NOMO-1 treated with dmso at 0.1 percent for 144 hours (cell line): Measurements from ENCODE around the gene LGALS9.

Source experiments
- DNase-seq: peaks from one replicate; lab custom pipeline; 2025; ENCODE audit not compliant: unreplicated experiment; lab: John Stamatoyannopoulos, UW

LGALS9 gene

DNA sequence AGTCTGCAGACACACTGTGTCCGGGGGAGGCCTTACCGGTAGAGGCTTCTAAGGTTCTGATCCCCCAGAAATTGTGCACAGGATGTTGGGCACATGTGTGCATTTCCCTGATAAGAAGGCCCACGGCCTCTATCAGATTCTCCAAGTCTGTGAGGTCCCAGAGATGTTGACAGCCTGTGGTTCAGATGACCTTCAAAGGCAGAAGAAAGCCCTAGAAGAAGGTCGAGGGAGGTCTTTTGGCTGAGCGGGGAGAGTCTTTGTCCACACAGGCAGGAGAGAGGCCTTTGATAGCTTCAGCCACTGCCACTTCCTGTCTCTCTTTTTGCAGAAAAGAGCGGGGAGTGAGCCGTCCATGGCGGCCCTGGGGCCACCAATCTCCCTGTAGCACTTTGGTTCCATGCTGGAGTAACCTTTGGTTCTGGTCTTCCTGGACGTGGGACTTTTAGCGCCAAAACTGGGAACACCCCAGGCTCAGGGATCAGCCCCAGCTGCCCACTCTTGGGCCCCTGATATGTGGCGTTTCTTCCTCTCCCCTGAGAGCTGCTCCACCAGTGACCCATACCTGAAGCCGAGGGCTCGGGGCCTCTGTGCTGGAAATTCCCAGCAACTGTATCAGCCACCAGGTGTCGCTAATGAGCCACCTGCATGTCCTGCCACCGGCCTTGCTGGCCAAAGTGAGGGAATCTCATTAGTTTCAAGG is 28.1 kb upstream of the LGALS9 start:
- DNase-seq: no peak

DNA sequence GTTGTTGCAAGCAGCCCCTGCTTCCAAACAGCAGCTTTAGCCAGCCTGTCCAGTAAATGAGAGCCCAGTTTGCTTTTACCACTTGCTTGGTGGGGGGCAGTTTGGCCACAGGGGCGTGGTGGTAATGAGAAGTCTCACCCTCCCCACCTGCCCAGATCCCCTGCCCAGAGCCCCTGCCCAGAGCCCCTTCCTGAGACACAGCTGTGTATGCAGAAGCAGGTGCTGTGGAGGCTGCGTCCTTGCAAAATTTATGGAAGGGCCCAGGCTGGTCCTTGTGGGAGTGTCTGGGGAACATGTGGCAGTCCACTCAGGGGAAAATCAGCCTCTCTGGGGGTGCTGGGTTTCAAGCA is 27.6 kb upstream of the LGALS9 start:
- DNase-seq: no peak

DNA sequence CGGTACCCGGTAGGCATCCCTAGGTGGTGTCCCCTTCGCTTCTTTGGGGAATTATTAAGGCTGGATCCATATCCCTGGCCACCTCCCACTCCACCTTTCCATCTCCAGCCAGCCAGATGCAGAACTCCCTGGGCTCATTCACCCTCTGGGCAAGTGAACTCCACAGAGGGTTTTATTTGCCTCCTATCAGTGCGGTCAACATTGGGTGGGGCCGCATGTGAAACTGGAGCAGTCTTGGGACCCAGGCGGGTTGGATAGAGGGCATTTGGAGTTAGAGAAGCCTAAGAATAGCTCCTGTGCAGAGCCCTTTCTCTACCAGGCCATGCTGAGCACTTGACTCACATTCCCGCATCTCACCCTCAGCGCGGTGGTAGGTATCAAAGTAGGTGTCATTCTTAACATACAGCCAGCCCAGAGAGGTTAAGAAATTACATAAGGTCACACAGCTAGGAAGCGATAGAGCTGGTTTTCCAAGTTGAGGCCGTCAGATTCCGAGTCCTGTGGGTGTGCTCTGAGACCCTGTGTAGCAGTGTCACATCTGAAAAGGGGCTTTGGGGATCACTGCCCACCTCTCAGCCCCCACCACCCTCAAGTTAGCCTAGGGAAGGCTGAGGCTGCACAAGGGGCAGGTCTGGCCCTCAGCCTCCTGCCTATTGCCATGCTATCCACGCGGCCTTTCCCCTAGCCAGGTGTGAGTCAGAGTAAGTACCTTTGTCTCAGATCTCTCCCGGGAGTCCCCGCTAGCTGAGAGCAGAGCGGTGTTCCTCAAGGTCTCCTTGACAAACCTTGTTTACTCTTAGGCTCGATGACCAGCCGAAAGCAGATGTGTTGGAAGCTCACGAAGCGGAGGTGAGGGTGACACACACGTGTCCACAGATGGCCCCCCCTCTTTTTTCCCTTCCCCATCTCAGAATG is 26.9 kb upstream of the LGALS9 start:
- DNase-seq: no peak

DNA sequence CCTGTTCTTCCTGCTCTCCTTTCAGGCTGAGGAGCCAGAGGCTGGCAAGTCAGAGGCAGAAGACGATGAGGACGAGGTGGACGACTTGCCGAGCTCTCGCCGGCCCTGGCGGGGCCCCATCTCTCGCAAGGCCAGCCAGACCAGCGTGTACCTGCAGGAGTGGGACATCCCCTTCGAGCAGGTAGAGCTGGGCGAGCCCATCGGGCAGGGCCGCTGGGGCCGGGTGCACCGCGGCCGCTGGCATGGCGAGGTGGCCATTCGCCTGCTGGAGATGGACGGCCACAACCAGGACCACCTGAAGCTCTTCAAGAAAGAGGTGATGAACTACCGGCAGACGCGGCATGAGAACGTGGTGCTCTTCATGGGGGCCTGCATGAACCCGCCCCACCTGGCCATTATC is 25.6 kb upstream of the LGALS9 start:
- no peak for DNase-seq

- no peak for DNase-seq
Observed at GRCh38 chr17:27607521-27608091, 23.4 kb upstream of the LGALS9 start.

GRCh38 chr17:27608328-27609230 is 22.4 kb upstream of the LGALS9 start:
- DNase-seq: no peak

DNA sequence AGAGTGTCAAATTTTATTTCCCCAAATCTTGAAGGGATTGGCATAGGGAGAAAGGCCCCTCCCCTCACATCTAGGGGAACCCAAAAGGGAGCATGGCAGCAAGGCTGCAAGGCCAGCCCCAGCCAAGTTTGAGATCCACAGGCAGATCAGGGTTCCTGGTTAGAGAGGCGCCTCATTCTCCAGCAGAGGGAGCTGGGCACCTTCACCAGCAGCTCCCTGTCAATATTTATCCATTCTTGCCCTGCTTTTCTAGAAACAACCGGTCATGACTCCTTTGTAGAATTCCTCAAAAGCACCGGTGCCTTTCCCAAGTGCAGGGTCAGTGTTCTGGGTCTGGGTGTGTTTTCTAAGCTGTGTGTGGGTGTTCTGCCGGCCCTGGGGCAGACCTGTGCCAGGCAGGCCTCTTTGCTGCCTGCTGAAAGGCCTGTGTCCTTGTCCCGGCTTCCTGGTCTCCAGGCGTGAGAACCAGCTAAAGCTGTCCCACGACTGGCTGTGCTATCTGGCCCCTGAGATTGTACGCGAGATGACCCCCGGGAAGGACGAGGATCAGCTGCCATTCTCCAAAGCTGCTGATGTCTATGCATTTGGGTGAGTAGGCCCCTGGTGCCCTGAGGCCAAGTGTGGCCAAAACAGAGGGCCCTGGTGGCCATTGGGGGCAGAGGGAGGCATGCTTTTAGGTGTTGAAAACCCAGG is 21.2 kb upstream of the LGALS9 start:
- DNase-seq: peak; percentile 2

DNA sequence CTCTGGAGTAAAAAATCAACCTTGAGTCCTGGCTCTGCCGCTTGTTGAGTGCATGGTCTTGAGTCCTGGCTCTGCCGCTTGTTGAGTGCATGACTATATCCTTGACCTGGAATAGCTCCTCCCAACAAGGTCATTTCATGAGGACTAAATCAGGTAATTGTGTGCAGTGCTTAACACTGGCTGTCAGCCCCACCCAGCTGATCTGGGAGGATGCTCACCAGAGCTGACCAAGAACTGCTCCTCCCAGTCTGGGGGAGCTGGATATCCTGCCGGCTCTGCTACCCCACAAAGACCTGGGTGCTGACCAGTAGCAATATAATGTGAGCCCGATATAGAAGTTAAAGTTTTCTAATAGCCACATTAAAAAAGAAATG is 20.7 kb upstream of the LGALS9 start:
- no peak for DNase-seq

DNA sequence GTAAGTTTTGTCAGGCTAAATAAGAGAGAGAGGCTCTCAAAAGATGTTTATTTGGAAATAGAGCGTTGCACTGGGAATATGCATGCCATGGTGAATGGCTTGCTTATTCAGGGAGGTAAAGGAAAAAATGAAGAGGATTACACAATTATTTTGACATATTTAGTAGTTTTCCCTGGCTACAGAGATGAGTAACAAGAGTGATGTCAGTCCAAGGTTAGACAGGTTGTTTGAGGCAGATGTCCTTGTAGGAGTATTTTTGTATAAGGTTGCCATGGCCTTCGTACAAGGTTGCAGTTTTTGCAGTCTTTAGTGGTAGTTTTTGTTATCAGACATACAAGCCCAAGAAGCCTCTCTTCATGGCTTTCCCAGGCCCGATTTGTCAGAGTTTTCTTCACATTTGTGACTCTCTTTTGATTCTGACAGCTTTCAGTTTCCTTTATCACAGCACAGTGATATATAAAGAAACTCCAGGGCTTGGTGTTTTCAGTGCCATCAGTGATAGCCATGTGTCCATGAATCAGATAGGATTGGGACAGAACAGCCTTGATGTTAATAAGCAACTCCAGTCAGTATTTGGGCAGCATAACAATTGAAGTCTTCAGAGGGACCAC is 18.7 kb upstream of the LGALS9 start:
- DNase-seq: no peak

- DNase-seq: no peak
Observed at GRCh38 chr17:27613433-27613832, 17.6 kb upstream of the LGALS9 start.

GRCh38 chr17:27615121-27615520 is 15.9 kb upstream of the LGALS9 start:
- DNase-seq: no peak

- no peak for DNase-seq
Observed at GRCh38 chr17:27616414-27616813, 14.6 kb upstream of the LGALS9 start.

GRCh38 chr17:27618417-27618816 is 12.6 kb upstream of the LGALS9 start:
- DNase-seq: no peak

DNA sequence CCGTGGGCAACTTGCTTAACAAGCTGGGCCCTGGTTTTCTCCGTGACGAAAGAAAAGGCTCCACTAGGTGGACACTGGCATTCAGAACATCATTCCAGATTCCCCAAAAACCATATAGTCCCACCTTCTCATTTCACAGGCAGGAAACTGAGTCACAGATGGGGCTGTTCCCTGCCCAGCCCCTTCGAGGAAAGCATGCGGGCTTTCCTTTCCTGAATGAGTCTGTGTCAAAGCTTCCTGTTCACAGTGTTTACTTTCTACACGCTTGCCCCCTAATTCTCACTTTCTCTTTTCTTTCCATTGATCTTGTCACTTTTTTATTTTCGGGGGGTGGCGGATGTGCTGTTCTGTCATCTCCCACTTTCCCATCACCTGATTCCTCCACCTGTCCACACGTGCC is 10.3 kb upstream of the LGALS9 start:
- no peak for DNase-seq

- no peak for DNase-seq
Observed at GRCh38 chr17:27621536-27621935, 9.5 kb upstream of the LGALS9 start.

GRCh38 chr17:27621942-27622559 is 8.9 kb upstream of the LGALS9 start:
- DNase-seq: no peak

DNA sequence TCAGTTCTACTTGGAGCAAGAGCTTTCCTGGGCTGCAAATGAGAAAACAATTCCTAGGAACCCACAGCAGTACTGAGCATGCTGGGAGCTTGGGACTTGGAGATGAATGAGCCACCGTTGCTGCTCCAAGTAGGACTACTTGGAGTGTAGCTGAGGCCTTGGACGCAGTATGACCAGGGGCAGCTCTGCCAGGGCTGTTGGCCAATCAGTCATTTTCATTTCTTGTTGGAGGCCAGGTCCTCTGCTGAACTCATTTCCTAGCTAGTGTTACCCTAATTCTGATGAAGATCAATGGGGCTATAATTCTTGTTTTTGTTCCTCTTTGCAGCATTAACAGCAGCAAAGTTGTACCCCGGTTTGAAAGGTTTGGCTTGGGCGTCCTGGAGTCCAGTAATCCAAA is 8.0 kb upstream of the LGALS9 start:
- no peak for DNase-seq

DNA sequence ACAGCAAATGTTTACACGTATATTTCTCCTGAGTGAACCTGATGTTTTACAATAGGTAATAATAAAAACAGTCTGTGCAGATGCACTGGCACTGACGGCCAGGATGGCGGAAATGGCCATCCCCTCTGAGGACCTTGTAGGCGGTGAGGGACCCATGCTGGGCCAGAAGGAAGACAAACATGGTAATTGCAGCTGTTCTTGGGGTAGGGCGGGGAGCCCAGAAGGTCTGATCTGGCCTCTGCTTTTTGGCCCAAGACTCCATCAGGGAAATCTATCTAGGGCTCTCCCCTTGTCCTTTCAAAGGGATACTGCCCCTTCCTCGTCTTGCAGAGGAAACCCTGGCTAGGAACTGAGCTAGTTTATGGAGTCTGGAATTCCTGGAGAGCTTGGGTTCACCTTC is 7.4 kb upstream of the LGALS9 start:
- no peak for DNase-seq

DNA sequence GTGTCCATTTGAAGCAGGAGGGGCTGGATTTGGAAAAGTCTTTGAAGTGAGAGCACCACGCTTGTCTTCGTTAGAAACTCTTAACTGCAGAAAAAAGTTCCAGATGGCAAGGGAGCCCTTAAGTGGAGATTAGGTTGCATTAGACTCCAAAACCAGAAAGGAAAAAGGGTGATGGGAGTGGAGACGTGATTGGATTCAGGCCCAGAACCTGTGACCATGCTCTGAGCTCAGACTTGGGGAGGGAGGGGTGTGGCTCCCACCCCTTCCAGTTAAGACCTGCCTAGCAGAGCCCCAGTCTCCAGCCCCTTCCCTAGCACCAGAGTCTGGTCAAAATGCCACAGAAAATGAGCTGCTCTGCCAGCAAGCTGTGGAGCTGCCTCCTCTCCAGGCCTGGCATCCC is 6.4 kb upstream of the LGALS9 start:
- DNase-seq: no peak

DNA sequence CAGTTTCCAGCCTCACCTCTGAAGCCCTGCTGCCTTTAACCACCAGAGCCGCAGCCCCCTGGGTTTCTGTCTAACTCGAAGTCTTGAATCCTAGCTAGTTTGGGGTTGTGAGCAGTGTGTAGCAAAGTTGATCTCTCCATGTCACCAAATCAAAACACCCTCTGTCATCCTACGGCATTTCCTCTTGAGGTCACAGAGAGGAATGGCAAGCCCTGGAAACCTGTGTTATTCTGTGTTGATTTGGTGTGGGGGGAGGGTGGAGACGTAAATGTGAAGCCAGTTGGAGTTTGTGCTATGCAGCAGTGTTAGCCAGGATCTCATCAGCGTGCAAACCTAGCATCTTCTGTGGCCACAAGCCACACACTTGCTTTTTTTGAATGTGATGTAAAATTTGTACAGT is 5.1 kb upstream of the LGALS9 start:
- DNase-seq: no peak
